ENCODE results near the gene PDS5A.
"Not testable (repeated sequence)": the region's sequence is repeated elsewhere in the genome, so short reads cannot be mapped to it uniquely, and the experiment has no call there.

Gene PDS5A

DNA sequence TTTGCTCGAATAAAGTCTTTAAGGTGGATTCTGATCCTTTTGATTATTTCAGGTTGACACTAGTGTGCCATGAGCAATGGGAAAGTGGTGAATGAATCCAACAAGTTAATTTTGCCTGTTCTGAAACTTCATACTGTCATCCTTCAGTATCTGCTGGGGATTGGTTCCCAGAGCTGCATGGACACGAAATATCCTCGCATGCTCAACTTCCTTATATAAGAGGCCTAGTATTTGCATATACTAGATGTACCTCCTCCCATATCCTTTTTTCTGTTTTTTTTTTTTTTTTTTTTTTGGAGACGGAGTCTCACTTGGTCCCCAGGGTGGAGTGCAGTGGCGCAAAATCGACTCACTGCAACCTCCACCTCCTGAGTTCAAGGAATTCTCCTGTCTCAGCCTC lies 23.0 kb upstream of the PDS5A start:
- Histone ChIP-seq H3K27ac (no peak overlapping the region), H3K27me3 (ENCODE audit: insufficient read depth, low read depth, severe bottlenecking) (no peaks in the 10 kb centered on the region), H3K9me3 (ENCODE audit: severe bottlenecking) (peaks cover 4% of the 10 kb centered on the region), H3K4me3 (ENCODE audit: low read depth, low read length) (no peak overlapping the region), H3K36me3 (no peaks in the 10 kb centered on the region)
- TF ChIP-seq CTCF (IDR thresholded peaks at IDR 0.05; ENCODE audit: low read depth, low read length) = no peak
- DNase-seq = no peak

DNA sequence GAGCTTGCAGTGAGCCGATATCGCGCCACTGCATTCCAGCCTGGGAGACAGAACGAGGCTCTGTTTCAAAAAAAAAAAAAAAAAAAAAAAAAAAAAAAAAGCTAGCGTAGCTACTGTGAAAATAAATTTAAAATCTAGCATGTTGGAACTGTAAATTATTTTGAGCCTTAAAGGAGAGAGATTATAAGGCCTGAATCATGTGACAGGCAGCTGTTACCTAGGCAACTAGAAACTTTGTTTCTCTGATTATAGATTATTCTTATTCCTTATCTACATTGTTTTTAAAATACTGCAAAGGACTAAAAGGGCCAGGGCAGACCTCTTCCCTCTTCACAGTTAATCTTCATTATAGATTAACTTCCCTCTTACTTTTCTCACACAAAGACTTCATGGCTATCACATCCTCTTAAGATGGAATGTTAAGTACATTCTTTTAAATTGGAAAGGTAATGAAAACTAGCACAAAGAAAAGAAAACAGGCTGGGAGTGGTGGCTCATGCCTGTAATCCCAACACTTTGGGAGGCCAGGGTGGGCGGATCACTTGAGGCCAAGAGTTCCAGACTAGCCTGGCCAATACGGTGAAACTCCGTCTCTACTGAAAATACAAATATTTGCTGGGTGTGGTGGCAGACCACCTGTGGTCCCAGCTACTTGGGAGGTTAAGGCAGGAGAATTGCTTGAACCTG lies 21.1 kb upstream of the PDS5A start:
- Histone ChIP-seq H3K27ac (no peak overlapping the region), H3K9me3 (ENCODE audit: severe bottlenecking) (no peaks in the 10 kb centered on the region), H3K36me3 (no peaks in the 10 kb centered on the region), H3K27me3 (ENCODE audit: insufficient read depth, low read depth, severe bottlenecking) (no peaks in the 10 kb centered on the region), H3K4me3 (ENCODE audit: low read depth, low read length) (no peak overlapping the region)
- DNase-seq = no peak
- TF ChIP-seq CTCF (IDR thresholded peaks at IDR 0.05; ENCODE audit: low read depth, low read length) = no peak

- no peaks in the 10 kb centered on the region for H3K36me3 ChIP-seq
- H3K9me3 ChIP-seq (ENCODE audit: severe bottlenecking) = no peaks in the 10 kb centered on the region
- no peak for DNase-seq
- no peaks in the 10 kb centered on the region for H3K27me3 ChIP-seq (ENCODE audit: insufficient read depth, low read depth, severe bottlenecking)
- TF ChIP-seq CTCF (IDR thresholded peaks at IDR 0.05; ENCODE audit: low read depth, low read length) = no peak
- H3K4me3 ChIP-seq (ENCODE audit: low read depth, low read length) = no peak overlapping the region
- H3K27ac ChIP-seq = no peak overlapping the region
These were observed 19.1 kb upstream of the PDS5A start for GRCh38 chr4:39996811-39997210.

DNA sequence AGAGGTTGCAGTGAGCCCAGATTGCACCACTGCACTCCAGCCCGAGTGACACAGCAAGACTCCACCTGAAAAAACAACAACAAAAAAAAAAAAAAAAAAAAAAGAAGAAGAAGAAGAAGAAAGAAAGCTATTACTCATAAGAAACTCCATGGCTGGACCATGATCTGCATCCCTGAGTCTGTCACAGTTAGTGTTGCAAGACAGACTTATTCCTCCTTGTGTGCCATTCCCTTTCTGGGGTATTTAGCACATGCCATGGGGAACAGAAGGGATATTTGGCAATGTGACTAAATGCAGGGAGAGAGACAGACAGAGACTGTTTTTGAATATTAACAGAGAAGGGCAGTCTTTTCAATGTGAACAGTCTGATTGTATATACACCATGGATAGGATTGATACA lies 16.7 kb upstream of the PDS5A start:
- no peak for TF ChIP-seq CTCF (IDR thresholded peaks at IDR 0.05; ENCODE audit: low read depth, low read length)

DNA sequence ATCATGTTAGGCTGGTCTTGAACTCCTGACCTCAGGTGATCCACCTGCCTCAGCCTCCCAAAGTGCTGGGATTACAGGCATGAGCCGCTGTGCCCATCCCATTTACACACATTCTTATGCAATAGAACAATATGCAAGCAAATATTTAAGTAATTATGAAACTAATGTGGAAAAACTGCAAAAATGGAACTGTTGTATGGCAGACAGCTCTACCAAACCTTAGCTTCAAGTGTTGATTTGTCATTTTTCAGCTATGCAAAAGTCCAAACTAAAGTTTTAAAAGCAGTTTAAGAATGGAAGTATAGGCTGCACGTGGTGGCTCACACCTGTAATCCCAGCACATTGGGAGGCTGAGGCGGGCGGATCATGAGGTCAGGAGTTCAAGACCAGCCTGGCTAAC lies 11.7 kb upstream of the PDS5A start:
- H3K36me3 ChIP-seq; H3K4me3 ChIP-seq (ENCODE audit: low read depth, low read length); H3K27me3 ChIP-seq (ENCODE audit: insufficient read depth, low read depth, severe bottlenecking); H3K27ac ChIP-seq; DNase-seq; H3K9me3 ChIP-seq (ENCODE audit: severe bottlenecking): not testable (repeated sequence)

More for the DNA sequence above, 16.7 kb upstream of the PDS5A start:
- no peaks in the 10 kb centered on the region for H3K36me3 ChIP-seq
- H3K4me3 ChIP-seq (ENCODE audit: low read depth, low read length) = no peak overlapping the region
- no peaks in the 10 kb centered on the region for H3K9me3 ChIP-seq (ENCODE audit: severe bottlenecking)
- no peaks in the 10 kb centered on the region for H3K27me3 ChIP-seq (ENCODE audit: insufficient read depth, low read depth, severe bottlenecking)
- no peak for DNase-seq
- no peak overlapping the region for H3K27ac ChIP-seq

DNA sequence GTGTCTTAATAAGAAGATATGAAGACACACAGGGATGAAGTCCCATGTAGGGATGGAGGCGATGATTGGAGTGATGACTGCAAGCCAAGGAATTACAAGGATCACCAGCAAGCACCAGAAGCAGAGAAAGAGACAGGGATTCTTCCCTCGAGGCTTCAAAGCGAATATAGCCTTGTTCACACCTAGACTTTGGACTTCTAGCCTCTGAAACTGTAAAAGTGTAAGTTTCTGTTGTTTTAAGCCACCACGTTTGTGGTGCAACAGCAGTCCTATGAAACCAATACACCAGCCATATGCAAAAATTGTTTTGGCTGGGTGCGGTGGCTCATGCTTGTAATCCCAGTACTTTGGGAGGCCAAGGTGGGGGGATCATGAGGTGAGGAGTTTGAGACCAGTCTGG lies 9.8 kb upstream of the PDS5A start:
- Histone ChIP-seq H3K27me3 (ENCODE audit: insufficient read depth, low read depth, severe bottlenecking) (no peaks in the 10 kb centered on the region), H3K27ac (no peak overlapping the region), H3K9me3 (ENCODE audit: severe bottlenecking) (no peaks in the 10 kb centered on the region), H3K36me3 (no peaks in the 10 kb centered on the region), H3K4me3 (ENCODE audit: low read depth, low read length) (no peak overlapping the region)
- no peak for TF ChIP-seq CTCF (IDR thresholded peaks at IDR 0.05; ENCODE audit: low read depth, low read length)
- no peak for DNase-seq
